DOHH2 (cell line): Measurements from ENCODE around the gene ARHGEF4.
"Not testable (repeated sequence)": the region's sequence is repeated elsewhere in the genome, so short reads cannot be mapped to it uniquely, and the experiment has no call there.

Source experiments
- H3F3A ChIP-seq: fragments of 200-600 bp; sonication (generic), shearing (Covaris generic); 2 replicates; pipeline ENCODE4 v1.6.0; 2016; ENCODE audit warnings: antibody characterized with exemption, mild to moderate bottlenecking; ENCODE audit not compliant: control insufficient read depth, insufficient read depth
- H3K27ac ChIP-seq: fragments of 200-600 bp; sonication (generic); 2 replicates; pipeline ENCODE4 v1.5.1; 2014; ENCODE audit warnings: low read depth, mild to moderate bottlenecking, low read length, moderate library complexity
- H3K27me3 ChIP-seq: fragments of 200-600 bp; sonication (generic); 2 replicates; pipeline ENCODE4 v1.6.1; 2014; ENCODE audit warnings: mild to moderate bottlenecking, low read length, mixed read lengths; ENCODE audit not compliant: control insufficient read depth
- H3K36me3 ChIP-seq: fragments of 200-600 bp; sonication (generic); 2 replicates; pipeline ENCODE4 v1.6.1; 2014; ENCODE audit warnings: mild to moderate bottlenecking, low read length, moderate library complexity, mixed read lengths; ENCODE audit not compliant: control insufficient read depth
- H3K4me1 ChIP-seq: fragments of 200-600 bp; sonication (generic); 2 replicates; pipeline ENCODE4 v1.6.1; 2014; ENCODE audit warnings: mild to moderate bottlenecking, low read length, mixed read lengths; ENCODE audit not compliant: control insufficient read depth
- H3K4me2 ChIP-seq: fragments of 200-600 bp; sonication (generic); 2 replicates; pipeline ENCODE4 v1.6.0; 2014; ENCODE audit warnings: mild to moderate bottlenecking, low read length, moderate library complexity
- H3K4me3 ChIP-seq: fragments of 200-600 bp; sonication (generic); 2 replicates; pipeline ENCODE4 v1.5.1; 2014; ENCODE audit warnings: mild to moderate bottlenecking, low read length, mixed read lengths
- H3K79me2 ChIP-seq: fragments of 200-600 bp; sonication (generic); 2 replicates; pipeline ENCODE4 v1.6.1; 2014; ENCODE audit warnings: mild to moderate bottlenecking, low read length, mixed read lengths; ENCODE audit not compliant: control insufficient read depth
- H3K9me2 ChIP-seq: fragments of 200-600 bp; sonication (generic); replicated peaks from 2 replicates; pipeline ENCODE4 v1.6.1; 2014; ENCODE audit warnings: mild to moderate bottlenecking, low read length, mixed read lengths; ENCODE audit not compliant: control insufficient read depth
- H3K9me3 ChIP-seq: fragments of 200-600 bp; sonication (generic); 2 replicates; pipeline ENCODE4 v1.6.1; 2014; ENCODE audit warnings: antibody characterized with exemption, low read length, mixed read lengths; ENCODE audit not compliant: control insufficient read depth, insufficient read depth
- H4K20me1 ChIP-seq: fragments of 200-600 bp; sonication (generic); 2 replicates; pipeline ENCODE4 v1.6.0; 2014; ENCODE audit warnings: low read depth, mild to moderate bottlenecking, antibody characterized with exemption, low read length, moderate library complexity; ENCODE audit not compliant: control insufficient read depth, insufficient read depth
- EZH2phosphoT487 ChIP-seq: fragments of 200-600 bp; sonication (generic); IDR thresholded peaks from 2 replicates; pipeline ENCODE4 v1.6.1; 2017; ENCODE audit warnings: borderline replicate concordance, mild to moderate bottlenecking, antibody characterized with exemption, low read length, moderate library complexity, mixed read lengths
- TF ChIP-seq, protein P1 (sequence below): fragments of 200-600 bp; sonication (generic); IDR thresholded peaks from one replicate; pipeline ENCODE4 v1.5.1; 2014; ENCODE audit warnings: antibody characterized with exemption, mild to moderate bottlenecking, low read depth, low read length; ENCODE audit not compliant: poor library complexity, severe bottlenecking

Gene ARHGEF4

DNA sequence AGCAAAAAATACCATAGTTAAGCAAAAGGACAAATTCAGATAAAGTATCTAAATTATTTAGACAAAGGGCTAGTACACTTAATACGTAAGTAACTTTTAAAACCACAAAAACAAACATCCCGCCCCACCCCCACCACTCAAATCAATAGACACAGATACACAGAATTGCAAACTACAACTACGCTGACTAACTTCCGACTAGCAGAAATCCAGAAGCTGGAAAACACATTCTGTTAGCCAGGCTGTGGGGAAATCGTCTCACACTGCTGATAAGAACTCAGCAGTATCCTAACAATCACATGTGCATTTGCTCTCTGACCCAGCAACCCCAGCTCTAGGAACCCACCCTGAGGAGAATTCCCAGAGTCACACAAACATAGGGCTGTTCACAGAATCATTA lies 240.0 kb downstream of the ARHGEF4 start:
- H3K4me1 ChIP-seq, result no peaks in the 10 kb centered on the region
- H3K36me3 ChIP-seq, result peaks cover 87% of the 10 kb centered on the region
- H3K27ac ChIP-seq, result no peak overlapping the region

GRCh38 chr2:131077182-131077846 lies 240.6 kb downstream of the ARHGEF4 start:
- no peak overlapping the region for H3K27ac ChIP-seq
- H3K36me3 ChIP-seq, result peaks cover 89% of the 10 kb centered on the region
- no peaks in the 10 kb centered on the region for H3K4me1 ChIP-seq
- H3K27me3 ChIP-seq, result no peaks in the 10 kb centered on the region
- no peaks in the 10 kb centered on the region for H3K9me2 ChIP-seq
- TF ChIP-seq, protein P1, sequence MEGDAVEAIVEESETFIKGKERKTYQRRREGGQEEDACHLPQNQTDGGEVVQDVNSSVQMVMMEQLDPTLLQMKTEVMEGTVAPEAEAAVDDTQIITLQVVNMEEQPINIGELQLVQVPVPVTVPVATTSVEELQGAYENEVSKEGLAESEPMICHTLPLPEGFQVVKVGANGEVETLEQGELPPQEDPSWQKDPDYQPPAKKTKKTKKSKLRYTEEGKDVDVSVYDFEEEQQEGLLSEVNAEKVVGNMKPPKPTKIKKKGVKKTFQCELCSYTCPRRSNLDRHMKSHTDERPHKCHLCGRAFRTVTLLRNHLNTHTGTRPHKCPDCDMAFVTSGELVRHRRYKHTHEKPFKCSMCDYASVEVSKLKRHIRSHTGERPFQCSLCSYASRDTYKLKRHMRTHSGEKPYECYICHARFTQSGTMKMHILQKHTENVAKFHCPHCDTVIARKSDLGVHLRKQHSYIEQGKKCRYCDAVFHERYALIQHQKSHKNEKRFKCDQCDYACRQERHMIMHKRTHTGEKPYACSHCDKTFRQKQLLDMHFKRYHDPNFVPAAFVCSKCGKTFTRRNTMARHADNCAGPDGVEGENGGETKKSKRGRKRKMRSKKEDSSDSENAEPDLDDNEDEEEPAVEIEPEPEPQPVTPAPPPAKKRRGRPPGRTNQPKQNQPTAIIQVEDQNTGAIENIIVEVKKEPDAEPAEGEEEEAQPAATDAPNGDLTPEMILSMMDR, result no peak
- no peak for TF ChIP-seq EZH2phosphoT487
- H3F3A ChIP-seq, result no peaks in the 10 kb centered on the region; the same call in 1 of the 2 replicates
- H3K9me3 ChIP-seq, result no peaks in the 10 kb centered on the region
- H3K79me2 ChIP-seq, result peaks cover 96% of the 10 kb centered on the region
- peaks cover 17% of the 10 kb centered on the region for H4K20me1 ChIP-seq
- no peak overlapping the region for H3K4me3 ChIP-seq
- no peak overlapping the region for H3K4me2 ChIP-seq

More for the DNA sequence above, 240.0 kb downstream of the ARHGEF4 start:
- Histone ChIP-seq H3F3A (no peaks in the 10 kb centered on the region), H4K20me1 (peaks cover 13% of the 10 kb centered on the region), H3K27me3 (no peaks in the 10 kb centered on the region), H3K4me2 (no peak overlapping the region), H3K9me2 (no peaks in the 10 kb centered on the region), H3K79me2 (peaks cover 93% of the 10 kb centered on the region), H3K9me3 (no peaks in the 10 kb centered on the region), H3K4me3 (no peak overlapping the region)
- TF ChIP-seq, protein P1, result no peak
- no peak for TF ChIP-seq EZH2phosphoT487

GRCh38 chr2:131077966-131078365 lies 241.3 kb downstream of the ARHGEF4 start:
- Histone ChIP-seq H4K20me1 (peaks cover 22% of the 10 kb centered on the region), H3K36me3 (peaks cover 89% of the 10 kb centered on the region), H3K4me2 (no peak overlapping the region), H3K27me3 (no peaks in the 10 kb centered on the region), H3K27ac (no peak overlapping the region), H3K9me2 (no peaks in the 10 kb centered on the region), H3F3A (no peaks in the 10 kb centered on the region; the same call in 1 of the 2 replicates), H3K4me3 (no peak overlapping the region), H3K9me3 (no peaks in the 10 kb centered on the region), H3K4me1 (no peaks in the 10 kb centered on the region), H3K79me2 (peaks cover 96% of the 10 kb centered on the region)
- TF ChIP-seq, protein P1, result no peak
- TF ChIP-seq EZH2phosphoT487, result no peak

- not testable (repeated sequence) for H3K4me2 ChIP-seq, H3F3A ChIP-seq, H3K4me3 ChIP-seq, H3K9me3 ChIP-seq, H3K9me2 ChIP-seq, H3K27me3 ChIP-seq, H3K27ac ChIP-seq, H3K4me1 ChIP-seq
- Histone ChIP-seq H4K20me1 (peaks cover 28% of the 10 kb centered on the region), H3K36me3 (peaks cover 82% of the 10 kb centered on the region), H3K79me2 (peaks cover 96% of the 10 kb centered on the region)
These were observed 243.2 kb downstream of the ARHGEF4 start for GRCh38 chr2:131079931-131080330.
